OCI-LY1 (cell line): Measurements from ENCODE around the gene ARHGAP32.
"Not testable (repeated sequence)": the region's sequence is repeated elsewhere in the genome, so short reads cannot be mapped to it uniquely, and the experiment has no call there.

Experiments used
- H2AFZ ChIP-seq: fragments of 200-600 bp; sonication (generic), shearing (Covaris generic); 2 replicates; pipeline ENCODE4 v1.6.0; 2014; ENCODE audit warnings: antibody characterized with exemption, mild to moderate bottlenecking, low read length
- H3F3A ChIP-seq: fragments of 200-600 bp; sonication (generic), shearing (Covaris generic); 2 replicates; pipeline ENCODE4 v1.6.0; 2014; ENCODE audit warnings: mild to moderate bottlenecking, antibody characterized with exemption, low read length, moderate library complexity; ENCODE audit not compliant: insufficient read depth
- H3K27ac ChIP-seq: fragments of 200-600 bp; sonication (generic); 2 replicates; pipeline ENCODE4 v1.5.1; 2014; ENCODE audit warnings: low read length, mixed run types, mild to moderate bottlenecking, low read depth; ENCODE audit not compliant: poor library complexity, severe bottlenecking
- H3K27me3 ChIP-seq: fragments of 200-600 bp; sonication (generic); 2 replicates; pipeline ENCODE4 v1.6.0; 2014; ENCODE audit warnings: antibody characterized with exemption, mild to moderate bottlenecking, low read length, moderate library complexity; ENCODE audit not compliant: insufficient read depth
- H3K36me3 ChIP-seq: fragments of 200-600 bp; sonication (generic); 2 replicates; pipeline ENCODE4 v1.6.1; 2014; ENCODE audit warnings: mild to moderate bottlenecking, antibody characterized with exemption, low read length, moderate library complexity, mixed read lengths; ENCODE audit not compliant: insufficient read depth
- H3K4me1 ChIP-seq: fragments of 200-600 bp; sonication (generic); 2 replicates; pipeline ENCODE4 v1.5.1; 2014; ENCODE audit warnings: mild to moderate bottlenecking, low read length, moderate library complexity; ENCODE audit not compliant: insufficient read depth, severe bottlenecking
- H3K4me2 ChIP-seq: fragments of 200-600 bp; sonication (generic), shearing (Covaris generic); 2 replicates; pipeline ENCODE4 v1.6.1; 2014; ENCODE audit warnings: low read length
- H3K4me3 ChIP-seq: fragments of 200-600 bp; sonication (generic); 2 replicates; pipeline ENCODE4 v1.5.1; 2014; ENCODE audit warnings: low read length, low read depth, mild to moderate bottlenecking, mixed read lengths; ENCODE audit not compliant: poor library complexity, severe bottlenecking
- H3K79me2 ChIP-seq: fragments of 200-600 bp; shearing (Covaris generic); 2 replicates; pipeline ENCODE4 v1.6.1; 2016; ENCODE audit warnings: mixed run types, low read length, mixed read lengths; ENCODE audit not compliant: insufficient read depth
- H3K9ac ChIP-seq: fragments of 200-600 bp; sonication (generic), shearing (Covaris generic); 2 replicates; pipeline ENCODE4 v1.6.1; 2014; ENCODE audit warnings: mild to moderate bottlenecking, low read length, mixed read lengths
- H3K9me2 ChIP-seq: fragments of 200-600 bp; sonication (generic), shearing (Covaris generic); 2 replicates; pipeline ENCODE4 v1.6.1; 2014; ENCODE audit warnings: low read depth, mild to moderate bottlenecking, low read length, mixed read lengths
- H3K9me3 ChIP-seq: fragments of 200-600 bp; shearing (Covaris generic); 2 replicates; pipeline ENCODE4 v1.6.1; 2014; ENCODE audit warnings: low read length, mixed read lengths
- H4K20me1 ChIP-seq: fragments of 200-600 bp; sonication (generic), shearing (Covaris generic); 2 replicates; pipeline ENCODE4 v1.6.0; 2016; ENCODE audit warnings: mild to moderate bottlenecking, low read length; ENCODE audit not compliant: insufficient read depth
- CTCF ChIP-seq: fragments of 200-600 bp; sonication (generic), shearing (Covaris generic); IDR thresholded peaks from 2 replicates; pipeline ENCODE4 v1.5.1; 2017; ENCODE audit warnings: mild to moderate bottlenecking, antibody characterized with exemption, low read length, moderate library complexity, mixed read lengths
- EZH2 ChIP-seq: fragments of 200-600 bp; sonication (generic), shearing (Covaris generic); IDR thresholded peaks from 2 replicates; pipeline ENCODE4 v1.8.0; 2017; ENCODE audit warnings: borderline replicate concordance, mixed run types, mild to moderate bottlenecking, antibody characterized with exemption, low read length, moderate library complexity, mixed read lengths

Gene ARHGAP32

GRCh38 chr11:129189646-129190045, 2.5 kb downstream of the ARHGAP32 start:
- Histone ChIP-seq H2AFZ (no peak overlapping the region), H3K4me3 (no peak overlapping the region), H3K9me2 (no peaks in the 10 kb centered on the region), H3K4me1 (no peaks in the 10 kb centered on the region), H3K9me3 (no peaks in the 10 kb centered on the region), H3K79me2 (no peaks in the 10 kb centered on the region), H4K20me1 (no peaks in the 10 kb centered on the region), H3K4me2 (no peak overlapping the region), H3F3A (no peaks in the 10 kb centered on the region), H3K27ac (no peak overlapping the region), H3K27me3 (no peaks in the 10 kb centered on the region), H3K9ac (no peak overlapping the region), H3K36me3 (no peaks in the 10 kb centered on the region)
- TF ChIP-seq EZH2, result no peak
- TF ChIP-seq CTCF, result no peak

- H3K9me2 ChIP-seq, H3K4me1 ChIP-seq, H4K20me1 ChIP-seq, H3K9me3 ChIP-seq, H3K9ac ChIP-seq, H3K79me2 ChIP-seq, H3K27ac ChIP-seq, H3K36me3 ChIP-seq, H3K4me2 ChIP-seq, H3K4me3 ChIP-seq, H3K27me3 ChIP-seq, H2AFZ ChIP-seq, H3F3A ChIP-seq: not testable (repeated sequence)
Measured at GRCh38 chr11:129185082-129185481, 7.0 kb downstream of the ARHGAP32 start.

DNA sequence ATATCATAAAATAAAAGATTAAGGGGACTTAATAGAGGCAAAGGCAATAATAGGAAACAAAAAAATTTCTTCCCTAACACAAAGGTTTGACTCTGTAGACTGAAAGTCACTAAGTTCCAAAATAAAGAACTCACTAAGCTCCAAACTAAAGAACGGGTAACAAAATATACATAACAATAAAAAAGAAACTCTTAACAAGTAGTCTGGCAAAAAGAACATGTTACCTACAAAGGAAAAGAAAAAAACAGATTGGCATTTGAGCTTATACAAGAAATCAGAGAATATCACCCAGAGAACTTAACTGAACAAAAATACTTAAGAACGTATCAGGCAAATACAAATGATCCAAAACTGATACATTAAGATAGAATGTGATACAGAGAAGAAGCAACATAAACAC, 7.5 kb downstream of the ARHGAP32 start:
- TF ChIP-seq EZH2, result no peak
- TF ChIP-seq CTCF, result no peak
- no peak overlapping the region for H3K9ac ChIP-seq
- no peak overlapping the region for H2AFZ ChIP-seq
- H3F3A ChIP-seq, result no peaks in the 10 kb centered on the region
- H3K4me3 ChIP-seq, result no peak overlapping the region
- H3K9me3 ChIP-seq, result no peaks in the 10 kb centered on the region
- no peak overlapping the region for H3K4me2 ChIP-seq
- no peaks in the 10 kb centered on the region for H3K36me3 ChIP-seq
- H3K79me2 ChIP-seq, result no peaks in the 10 kb centered on the region
- H3K27me3 ChIP-seq, result no peaks in the 10 kb centered on the region
- no peak overlapping the region for H3K27ac ChIP-seq
- no peaks in the 10 kb centered on the region for H3K9me2 ChIP-seq
- H3K4me1 ChIP-seq, result no peaks in the 10 kb centered on the region
- no peaks in the 10 kb centered on the region for H4K20me1 ChIP-seq

DNA sequence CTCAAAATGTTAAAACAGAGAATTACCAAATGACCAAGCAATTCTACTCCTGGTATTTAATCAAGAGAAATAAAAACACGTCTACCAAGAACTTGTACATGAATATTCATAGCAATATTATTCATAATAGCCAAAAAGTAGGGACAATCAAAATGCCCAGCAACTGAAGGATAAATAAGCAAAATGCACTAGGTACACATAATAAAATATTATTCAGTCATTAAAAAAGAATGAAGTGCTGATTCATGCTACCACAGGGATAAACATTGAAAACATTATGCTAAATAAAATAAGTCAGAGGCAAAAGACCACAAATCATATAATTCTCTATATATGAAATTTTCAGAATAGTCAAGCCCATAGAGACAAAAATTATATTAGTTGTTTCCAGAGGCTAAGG, 24.8 kb downstream of the ARHGAP32 start:
- H3K9ac ChIP-seq, result no peak overlapping the region
- H3K9me2 ChIP-seq, result no peaks in the 10 kb centered on the region
- H2AFZ ChIP-seq, result no peak overlapping the region
- no peaks in the 10 kb centered on the region for H3K27me3 ChIP-seq
- H3K4me1 ChIP-seq, result no peaks in the 10 kb centered on the region
- no peak overlapping the region for H3K4me2 ChIP-seq
- no peaks in the 10 kb centered on the region for H4K20me1 ChIP-seq
- H3K27ac ChIP-seq, result no peak overlapping the region
- TF ChIP-seq EZH2 (no peak), CTCF (no peak)
- H3K36me3 ChIP-seq, result no peaks in the 10 kb centered on the region
- H3F3A ChIP-seq, result no peaks in the 10 kb centered on the region
- no peaks in the 10 kb centered on the region for H3K79me2 ChIP-seq
- no peaks in the 10 kb centered on the region for H3K9me3 ChIP-seq
- H3K4me3 ChIP-seq, result no peak overlapping the region
